Measurements from ENCODE around the gene PTPN23.

- TF ChIP-seq POLR2A (IDR thresholded peaks at IDR 0.05) (no peak), CTCF (IDR thresholded peaks at IDR 0.05) (no peak), POLR2AphosphoS5 (IDR thresholded peaks at IDR 0.05) (no peak), EP300 (IDR thresholded peaks at IDR 0.05) (no peak)
Measured at GRCh38 chr3:47398228-47398627, 17.4 kb downstream of the PTPN23 start.
